K562 (cell line): Measurements from ENCODE around the gene LUM.

Experiments used
- FOSL1 ChIP-seq: fragments of 200-800 bp; sonication (Bioruptor generic); conservative IDR thresholded peaks from 2 replicates; pipeline ENCODE4 v1.6.1; 2016; ENCODE audit warnings: missing genetic modification characterization, missing compliant biosample characterization
- NUFIP1 ChIP-seq: fragments of 450-650 bp; IDR thresholded peaks from 2 replicates; pipeline ENCODE4 v1.6.1; 2018; ENCODE audit not compliant: partially characterized antibody
- TF ChIP-seq, protein P1 (sequence below), 3 experiments: IDR thresholded peaks in 2 of 3; conservative IDR thresholded peaks in 1 of 3; 2 replicates each; pipeline ENCODE4 v1.5.1; 2011 to 2012; ENCODE audit warnings: low read length in 3 of 3, mild to moderate bottlenecking in 3 of 3, control low read depth in 2 of 3, improper control_type of control experiment in 1 of 3, inconsistent platforms in 1 of 3, low read depth in 1 of 3, mixed read lengths in 1 of 3, moderate library complexity in 1 of 3; ENCODE audit not compliant: insufficient read depth in 2 of 3
- TF ChIP-seq, protein P2 (sequence below): fragments of 250-450 bp; sonication (Bioruptor Pico); IDR thresholded peaks from 2 replicates; pipeline ENCODE4 v1.8.0; 2021; ENCODE audit warnings: mild to moderate bottlenecking, moderate library complexity
- TF ChIP-seq, protein P3 (sequence below), 2 experiments: fragments of 450-650 bp; IDR thresholded peaks; 2 replicates each; pipeline ENCODE4 v1.6.1; 2016; ENCODE audit warnings: mild to moderate bottlenecking in 2 of 2, borderline replicate concordance in 1 of 2, low read depth in 1 of 2, moderate library complexity in 1 of 2
- TF ChIP-seq, protein P4 (sequence below): IDR thresholded peaks from 3 replicates; pipeline ENCODE4 v1.6.1; 2011; ENCODE audit warnings: borderline replicate concordance, mild to moderate bottlenecking, moderate library complexity; ENCODE audit not compliant: insufficient read length; ENCODE audit errors: extremely low read depth
- TF ChIP-seq, protein P5 (sequence below), 2 experiments: IDR thresholded peaks; 2 replicates each; pipeline ENCODE4 v1.6.1; 2011; ENCODE audit warnings: borderline replicate concordance in 1 of 2, control low read depth in 1 of 2, low read depth in 1 of 2, low read length in 1 of 2, mild to moderate bottlenecking in 1 of 2, mixed read lengths in 1 of 2, moderate library complexity in 1 of 2; ENCODE audit not compliant: insufficient read depth in 1 of 2, insufficient read length in 1 of 2, poor library complexity in 1 of 2, severe bottlenecking in 1 of 2; ENCODE audit errors: extremely low read depth in 1 of 2

DNA sequence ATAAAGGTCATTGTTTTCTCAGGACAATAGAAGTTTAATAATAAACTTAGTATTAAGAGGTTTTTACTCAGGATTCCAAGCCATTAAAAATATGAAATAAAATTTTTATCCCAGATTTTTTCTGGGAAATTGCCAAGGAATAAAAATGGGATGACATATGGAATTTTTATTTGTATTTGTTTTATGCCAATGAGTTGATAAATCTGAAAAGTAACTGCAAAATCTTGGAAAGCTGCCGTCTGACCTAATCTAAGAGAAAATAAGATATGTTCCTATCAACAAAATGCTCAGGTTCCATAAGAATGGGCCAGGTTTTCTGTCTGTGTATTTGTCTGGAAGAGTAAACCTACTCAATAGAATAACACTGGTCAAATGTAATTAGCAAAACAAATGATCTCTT is 31.3 kb downstream of the LUM start:
- TF ChIP-seq, protein P1, sequence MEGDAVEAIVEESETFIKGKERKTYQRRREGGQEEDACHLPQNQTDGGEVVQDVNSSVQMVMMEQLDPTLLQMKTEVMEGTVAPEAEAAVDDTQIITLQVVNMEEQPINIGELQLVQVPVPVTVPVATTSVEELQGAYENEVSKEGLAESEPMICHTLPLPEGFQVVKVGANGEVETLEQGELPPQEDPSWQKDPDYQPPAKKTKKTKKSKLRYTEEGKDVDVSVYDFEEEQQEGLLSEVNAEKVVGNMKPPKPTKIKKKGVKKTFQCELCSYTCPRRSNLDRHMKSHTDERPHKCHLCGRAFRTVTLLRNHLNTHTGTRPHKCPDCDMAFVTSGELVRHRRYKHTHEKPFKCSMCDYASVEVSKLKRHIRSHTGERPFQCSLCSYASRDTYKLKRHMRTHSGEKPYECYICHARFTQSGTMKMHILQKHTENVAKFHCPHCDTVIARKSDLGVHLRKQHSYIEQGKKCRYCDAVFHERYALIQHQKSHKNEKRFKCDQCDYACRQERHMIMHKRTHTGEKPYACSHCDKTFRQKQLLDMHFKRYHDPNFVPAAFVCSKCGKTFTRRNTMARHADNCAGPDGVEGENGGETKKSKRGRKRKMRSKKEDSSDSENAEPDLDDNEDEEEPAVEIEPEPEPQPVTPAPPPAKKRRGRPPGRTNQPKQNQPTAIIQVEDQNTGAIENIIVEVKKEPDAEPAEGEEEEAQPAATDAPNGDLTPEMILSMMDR (IDR thresholded peaks at IDR 0.05 in 2 of 3, conservative IDR thresholded peaks at IDR 0.05 in 1 of 3; ENCODE audit: insufficient read depth in 2 of 3, low read depth in 1 of 3, low read length in 3 of 3): no peak
- TF ChIP-seq, protein P2, sequence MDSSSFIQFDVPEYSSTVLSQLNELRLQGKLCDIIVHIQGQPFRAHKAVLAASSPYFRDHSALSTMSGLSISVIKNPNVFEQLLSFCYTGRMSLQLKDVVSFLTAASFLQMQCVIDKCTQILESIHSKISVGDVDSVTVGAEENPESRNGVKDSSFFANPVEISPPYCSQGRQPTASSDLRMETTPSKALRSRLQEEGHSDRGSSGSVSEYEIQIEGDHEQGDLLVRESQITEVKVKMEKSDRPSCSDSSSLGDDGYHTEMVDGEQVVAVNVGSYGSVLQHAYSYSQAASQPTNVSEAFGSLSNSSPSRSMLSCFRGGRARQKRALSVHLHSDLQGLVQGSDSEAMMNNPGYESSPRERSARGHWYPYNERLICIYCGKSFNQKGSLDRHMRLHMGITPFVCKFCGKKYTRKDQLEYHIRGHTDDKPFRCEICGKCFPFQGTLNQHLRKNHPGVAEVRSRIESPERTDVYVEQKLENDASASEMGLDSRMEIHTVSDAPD (CRISPR knock-in tag): no peak
- TF ChIP-seq FOSL1 (tag) (no peak), NUFIP1 (no peak)
- TF ChIP-seq, protein P3, sequence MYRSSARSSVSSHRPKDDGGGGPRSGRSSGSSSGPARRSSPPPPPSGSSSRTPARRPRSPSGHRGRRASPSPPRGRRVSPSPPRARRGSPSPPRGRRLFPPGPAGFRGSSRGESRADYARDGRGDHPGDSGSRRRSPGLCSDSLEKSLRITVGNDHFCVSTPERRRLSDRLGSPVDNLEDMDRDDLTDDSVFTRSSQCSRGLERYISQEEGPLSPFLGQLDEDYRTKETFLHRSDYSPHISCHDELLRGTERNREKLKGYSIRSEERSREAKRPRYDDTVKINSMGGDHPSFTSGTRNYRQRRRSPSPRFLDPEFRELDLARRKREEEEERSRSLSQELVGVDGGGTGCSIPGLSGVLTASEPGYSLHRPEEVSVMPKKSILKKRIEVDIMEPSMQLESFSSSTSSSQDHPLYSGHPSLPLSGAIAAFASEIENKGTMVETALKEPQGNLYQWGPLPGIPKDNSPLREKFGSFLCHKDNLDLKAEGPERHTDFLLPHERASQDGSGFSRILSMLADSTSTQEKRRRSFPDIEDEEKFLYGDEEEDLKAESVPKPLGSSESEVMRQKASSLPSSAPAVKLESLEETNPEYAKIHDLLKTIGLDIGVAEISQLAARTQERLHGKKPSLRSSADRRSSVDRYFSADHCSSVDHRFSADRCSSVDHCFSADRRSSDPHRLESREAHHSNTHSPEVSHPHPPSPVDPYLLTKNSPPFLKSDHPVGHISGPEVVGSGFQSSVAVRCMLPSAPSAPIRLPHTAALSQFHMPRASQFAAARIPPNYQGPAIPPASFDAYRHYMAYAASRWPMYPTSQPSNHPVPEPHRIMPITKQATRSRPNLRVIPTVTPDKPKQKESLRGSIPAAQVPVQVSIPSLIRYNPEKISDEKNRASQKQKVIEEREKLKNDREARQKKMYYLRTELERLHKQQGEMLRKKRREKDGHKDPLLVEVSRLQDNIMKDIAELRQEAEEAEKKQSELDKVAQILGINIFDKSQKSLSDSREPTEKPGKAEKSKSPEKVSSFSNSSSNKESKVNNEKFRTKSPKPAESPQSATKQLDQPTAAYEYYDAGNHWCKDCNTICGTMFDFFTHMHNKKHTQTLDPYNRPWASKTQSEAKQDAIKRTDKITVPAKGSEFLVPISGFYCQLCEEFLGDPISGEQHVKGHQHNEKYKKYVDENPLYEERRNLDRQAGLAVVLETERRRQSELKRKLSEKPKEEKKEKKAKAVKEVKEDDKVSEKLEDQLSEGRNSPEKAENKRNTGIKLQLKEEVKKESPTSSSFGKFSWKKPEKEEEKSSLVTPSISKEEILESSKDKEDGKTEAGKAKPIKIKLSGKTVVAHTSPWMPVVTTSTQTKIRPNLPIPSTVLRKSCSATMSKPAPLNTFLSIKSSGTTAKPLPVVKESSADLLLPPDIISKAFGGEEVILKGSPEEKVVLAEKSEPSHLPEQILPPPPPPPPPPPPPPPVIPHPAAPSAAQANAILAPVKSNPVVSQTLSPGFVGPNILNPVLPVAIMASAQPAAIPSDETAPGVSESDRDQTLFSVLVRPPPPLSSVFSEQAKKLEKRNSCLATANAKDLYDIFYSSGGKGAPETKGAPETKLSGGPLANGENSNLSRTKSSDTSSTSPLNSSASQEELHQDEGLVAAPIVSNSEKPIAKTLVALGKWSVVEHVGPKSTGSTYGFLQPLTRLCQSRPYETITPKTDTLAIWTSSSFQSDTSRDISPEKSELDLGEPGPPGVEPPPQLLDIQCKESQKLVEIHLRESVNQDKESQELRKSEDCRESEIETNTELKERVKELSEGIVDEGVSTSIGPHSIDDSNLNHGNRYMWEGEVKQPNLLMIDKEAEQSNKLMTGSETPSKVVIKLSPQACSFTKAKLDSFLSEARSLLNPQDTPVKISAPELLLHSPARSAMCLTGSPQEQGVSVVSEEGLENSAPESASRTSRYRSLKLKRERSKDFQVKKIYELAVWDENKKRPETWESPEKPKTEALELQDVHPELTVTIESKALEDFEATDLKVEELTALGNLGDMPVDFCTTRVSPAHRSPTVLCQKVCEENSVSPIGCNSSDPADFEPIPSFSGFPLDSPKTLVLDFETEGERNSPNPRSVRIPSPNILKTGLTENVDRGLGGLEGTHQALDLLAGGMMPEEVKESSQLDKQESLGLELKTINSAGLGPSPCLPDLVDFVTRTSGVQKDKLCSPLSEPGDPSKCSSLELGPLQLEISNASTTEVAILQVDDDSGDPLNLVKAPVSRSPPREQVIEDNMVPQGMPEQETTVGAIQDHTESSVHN (IDR thresholded peaks at IDR 0.05; ENCODE audit: borderline replicate concordance in 1 of 2, low read depth in 1 of 2): no peak
- TF ChIP-seq, protein P4, sequence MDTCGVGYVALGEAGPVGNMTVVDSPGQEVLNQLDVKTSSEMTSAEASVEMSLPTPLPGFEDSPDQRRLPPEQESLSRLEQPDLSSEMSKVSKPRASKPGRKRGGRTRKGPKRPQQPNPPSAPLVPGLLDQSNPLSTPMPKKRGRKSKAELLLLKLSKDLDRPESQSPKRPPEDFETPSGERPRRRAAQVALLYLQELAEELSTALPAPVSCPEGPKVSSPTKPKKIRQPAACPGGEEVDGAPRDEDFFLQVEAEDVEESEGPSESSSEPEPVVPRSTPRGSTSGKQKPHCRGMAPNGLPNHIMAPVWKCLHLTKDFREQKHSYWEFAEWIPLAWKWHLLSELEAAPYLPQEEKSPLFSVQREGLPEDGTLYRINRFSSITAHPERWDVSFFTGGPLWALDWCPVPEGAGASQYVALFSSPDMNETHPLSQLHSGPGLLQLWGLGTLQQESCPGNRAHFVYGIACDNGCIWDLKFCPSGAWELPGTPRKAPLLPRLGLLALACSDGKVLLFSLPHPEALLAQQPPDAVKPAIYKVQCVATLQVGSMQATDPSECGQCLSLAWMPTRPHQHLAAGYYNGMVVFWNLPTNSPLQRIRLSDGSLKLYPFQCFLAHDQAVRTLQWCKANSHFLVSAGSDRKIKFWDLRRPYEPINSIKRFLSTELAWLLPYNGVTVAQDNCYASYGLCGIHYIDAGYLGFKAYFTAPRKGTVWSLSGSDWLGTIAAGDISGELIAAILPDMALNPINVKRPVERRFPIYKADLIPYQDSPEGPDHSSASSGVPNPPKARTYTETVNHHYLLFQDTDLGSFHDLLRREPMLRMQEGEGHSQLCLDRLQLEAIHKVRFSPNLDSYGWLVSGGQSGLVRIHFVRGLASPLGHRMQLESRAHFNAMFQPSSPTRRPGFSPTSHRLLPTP: no peak
- TF ChIP-seq, protein P5, sequence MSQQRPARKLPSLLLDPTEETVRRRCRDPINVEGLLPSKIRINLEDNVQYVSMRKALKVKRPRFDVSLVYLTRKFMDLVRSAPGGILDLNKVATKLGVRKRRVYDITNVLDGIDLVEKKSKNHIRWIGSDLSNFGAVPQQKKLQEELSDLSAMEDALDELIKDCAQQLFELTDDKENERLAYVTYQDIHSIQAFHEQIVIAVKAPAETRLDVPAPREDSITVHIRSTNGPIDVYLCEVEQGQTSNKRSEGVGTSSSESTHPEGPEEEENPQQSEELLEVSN (IDR thresholded peaks at IDR 0.05; ENCODE audit: borderline replicate concordance in 1 of 2, extremely low read depth in 1 of 2, insufficient read depth in 1 of 2, insufficient read length in 1 of 2, low read depth in 1 of 2, low read length in 1 of 2, poor library complexity in 1 of 2, severe bottlenecking in 1 of 2): no peak
